ENCODE measurements around the gene EPRS1.
"Not testable (repeated sequence)": the region's sequence is repeated elsewhere in the genome, so short reads cannot be mapped to it uniquely, and the experiment has no call there.

The EPRS1 gene

DNA sequence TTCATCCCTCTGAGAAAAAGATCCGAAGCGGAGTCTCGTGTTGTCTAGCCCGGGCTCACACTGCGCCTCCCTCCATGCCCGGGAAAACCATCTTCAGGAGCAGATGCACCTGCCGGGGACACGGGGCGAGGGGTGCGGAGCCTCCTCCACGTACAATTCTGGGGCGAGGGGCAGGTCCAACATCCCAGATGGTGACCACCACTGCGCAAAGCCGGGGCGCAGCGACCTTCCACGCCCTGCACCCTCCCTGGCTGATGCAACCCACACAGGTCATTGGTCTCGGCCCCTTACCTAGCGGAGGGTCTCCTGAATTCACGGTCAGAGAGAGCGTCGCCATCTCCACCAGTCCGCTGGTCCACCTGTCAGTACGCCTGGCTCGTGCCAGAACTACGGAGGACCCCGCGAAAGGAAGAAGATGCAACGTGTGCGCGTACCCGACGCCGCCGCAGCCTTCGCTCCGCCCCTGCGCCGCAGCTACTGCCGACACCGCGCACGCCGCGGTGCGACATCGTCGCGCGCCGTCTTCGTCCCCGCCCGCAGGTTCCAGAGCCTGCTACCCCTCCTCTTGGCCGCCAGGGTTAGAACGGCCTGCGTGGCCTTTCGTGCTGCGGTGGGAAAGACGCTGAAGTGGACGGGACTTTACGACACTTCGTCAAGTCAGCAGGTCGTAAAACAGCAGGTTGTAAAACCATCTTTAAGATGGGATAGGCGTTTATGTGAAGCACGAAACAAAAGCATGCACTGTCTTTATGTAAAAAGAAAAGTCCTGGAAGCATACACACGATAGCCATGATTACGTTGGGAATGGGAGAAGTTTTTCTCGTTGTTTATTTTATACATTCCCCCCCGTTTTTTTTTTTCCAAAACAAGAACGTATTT lies at the start of gene EPRS1:
EPRS1 (minus strand) TSS at position 454 of the 879 bp plus-strand sequence; CDS start at position 337, 117 bp downstream.
- peak; percentile 97 for DNase-seq (ENCODE audit: low spot score)

DNA sequence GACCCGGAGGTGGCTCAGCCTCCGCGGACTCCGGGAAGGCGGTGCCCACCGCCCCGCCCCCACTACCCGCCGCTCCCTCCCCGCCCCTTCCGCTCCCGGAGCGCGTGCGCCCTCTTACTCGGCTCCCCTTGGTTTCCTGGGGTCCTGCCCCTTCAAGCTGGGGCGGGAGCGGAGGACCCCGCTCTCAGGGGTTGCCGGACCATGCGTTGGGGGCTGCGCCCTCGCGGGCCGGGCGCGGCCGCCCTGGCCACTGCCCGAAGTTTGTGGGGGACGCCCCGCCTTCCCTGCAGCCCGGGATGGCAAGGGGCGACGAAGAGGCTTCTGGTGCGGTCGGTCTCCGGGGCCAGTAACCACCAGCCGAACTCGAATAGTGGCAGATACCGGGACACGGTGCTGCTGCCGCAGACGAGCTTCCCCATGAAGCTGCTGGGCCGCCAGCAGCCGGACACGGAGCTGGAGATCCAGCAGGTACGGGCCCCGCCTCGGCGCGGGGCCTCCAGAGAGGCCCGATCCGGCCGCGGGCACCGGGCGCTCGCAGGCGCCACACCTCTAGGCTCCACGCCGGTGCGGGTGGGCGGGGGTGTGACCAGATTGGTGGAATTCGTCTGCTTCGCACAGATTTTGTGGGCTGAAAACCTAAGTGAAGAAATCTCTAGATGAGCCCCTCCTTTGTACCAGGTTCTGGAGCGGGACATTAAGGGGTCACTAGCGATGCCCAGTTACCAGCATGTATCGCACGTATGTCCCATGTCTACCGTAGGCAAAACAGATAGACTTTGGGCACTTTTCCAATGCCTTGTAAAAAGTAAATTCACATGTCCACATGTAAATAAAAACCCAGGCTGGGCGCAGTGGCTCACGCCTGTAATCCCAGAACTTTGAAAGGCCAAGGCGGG lies 48.0 kb upstream of the EPRS1 start, which contains the start of gene IARS2:
IARS2 (plus strand) TSS at position 117 of the 896 bp plus-strand sequence; CDS start at position 202, 85 bp downstream.
- peak; percentile 95 for DNase-seq (ENCODE audit: low spot score)

DNA sequence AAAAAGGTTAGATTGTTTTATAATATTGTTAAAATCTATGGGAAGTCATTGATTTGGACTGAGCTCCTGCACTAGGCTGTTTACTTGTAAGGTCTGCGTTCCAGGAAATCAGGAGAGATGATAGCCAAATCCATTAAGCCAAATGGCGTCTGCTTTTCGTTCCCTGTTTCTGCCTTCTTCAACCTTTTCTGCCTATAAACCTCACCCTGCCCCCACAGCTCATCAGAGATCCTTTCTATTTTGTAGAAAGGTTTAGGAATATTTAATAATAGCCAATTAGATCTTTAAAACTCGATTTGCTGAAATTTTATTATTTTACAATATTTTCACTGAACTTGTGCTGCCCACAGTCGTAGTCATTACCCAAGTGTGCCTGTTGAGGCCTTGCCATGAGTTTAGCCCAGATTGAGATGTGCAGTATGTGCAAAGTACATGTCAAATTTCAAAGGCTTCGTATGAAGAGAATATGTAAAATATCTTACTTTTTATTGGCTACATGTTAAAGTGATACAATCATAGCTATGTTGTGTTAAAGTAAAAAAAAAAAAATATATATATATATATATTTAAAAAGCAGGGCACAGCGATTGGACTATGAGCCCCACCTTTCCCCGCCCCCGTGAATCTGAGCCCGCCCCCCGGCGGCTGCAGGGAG lies 47.2 kb upstream of the EPRS1 start:
- no peak for DNase-seq (ENCODE audit: low spot score)

DNA sequence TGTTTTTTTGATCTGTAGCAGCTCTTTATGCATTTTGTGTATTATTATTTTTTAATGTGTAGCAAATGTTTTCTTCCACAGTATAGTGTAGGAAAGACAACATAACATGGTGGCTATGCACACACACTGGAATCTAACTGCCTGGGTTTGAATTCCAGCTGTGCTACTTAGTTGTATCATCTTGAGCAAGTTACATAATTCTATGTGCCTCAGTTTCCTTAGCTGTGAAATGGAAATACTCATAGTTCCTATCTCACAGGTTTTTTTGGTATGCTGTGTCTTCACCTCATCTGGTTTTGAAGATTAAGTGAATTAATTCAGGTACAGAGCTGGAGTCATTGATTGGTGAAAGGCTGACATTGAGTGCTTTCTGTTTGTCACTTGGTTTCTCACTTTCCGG lies 46.4 kb upstream of the EPRS1 start:
- no peak for DNase-seq (ENCODE audit: low spot score)

DNA sequence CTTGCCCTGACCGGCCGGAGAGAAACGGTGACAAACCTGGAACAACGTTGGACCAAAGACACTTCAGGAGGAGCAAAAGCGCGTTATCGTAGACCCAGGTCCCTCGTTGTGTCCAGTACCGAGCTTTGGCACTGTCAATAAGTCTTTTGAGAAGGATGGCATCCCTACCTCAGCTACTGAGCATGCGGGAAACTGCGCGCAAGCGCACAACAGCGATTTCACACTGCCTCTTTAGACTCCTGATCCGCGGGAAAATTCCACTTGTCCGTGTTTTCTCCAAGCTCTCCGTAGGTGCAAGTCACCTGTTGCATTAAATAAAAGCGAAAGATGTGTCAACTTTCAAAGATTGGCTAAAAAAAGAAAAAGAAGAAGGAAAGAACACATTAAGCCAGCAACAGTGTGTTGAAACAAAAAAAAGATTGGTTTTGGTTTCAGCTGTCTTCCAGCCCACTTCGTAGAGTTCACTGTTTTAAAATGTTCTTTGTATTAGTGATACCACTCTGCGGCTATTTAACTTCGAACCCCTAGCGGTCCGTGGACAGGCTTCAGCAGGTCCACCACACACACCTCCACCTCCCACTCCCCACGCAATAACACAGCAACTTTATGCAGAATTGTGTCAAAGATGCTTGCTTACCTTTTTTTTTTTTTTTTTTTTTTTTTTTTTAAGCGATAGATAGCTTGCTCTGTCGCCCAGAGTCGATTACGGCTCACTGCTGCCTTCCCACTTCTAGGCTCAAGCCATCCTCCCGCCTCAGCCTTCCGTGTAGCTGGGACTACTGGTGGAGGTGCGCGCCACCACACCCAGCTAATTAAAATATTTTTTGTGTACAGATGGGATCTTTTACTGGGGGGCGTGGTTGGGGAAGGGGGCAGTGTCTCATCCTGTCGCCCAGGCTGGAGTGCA lies 43.6 kb upstream of the EPRS1 start, which contains the start of gene BPNT1:
BPNT1 (minus strand) TSS at position 139 of the 907 bp plus-strand sequence. CDS start 9,942 bp downstream, outside the sequence.
- peak; percentile 97 for DNase-seq (ENCODE audit: low spot score)

DNA sequence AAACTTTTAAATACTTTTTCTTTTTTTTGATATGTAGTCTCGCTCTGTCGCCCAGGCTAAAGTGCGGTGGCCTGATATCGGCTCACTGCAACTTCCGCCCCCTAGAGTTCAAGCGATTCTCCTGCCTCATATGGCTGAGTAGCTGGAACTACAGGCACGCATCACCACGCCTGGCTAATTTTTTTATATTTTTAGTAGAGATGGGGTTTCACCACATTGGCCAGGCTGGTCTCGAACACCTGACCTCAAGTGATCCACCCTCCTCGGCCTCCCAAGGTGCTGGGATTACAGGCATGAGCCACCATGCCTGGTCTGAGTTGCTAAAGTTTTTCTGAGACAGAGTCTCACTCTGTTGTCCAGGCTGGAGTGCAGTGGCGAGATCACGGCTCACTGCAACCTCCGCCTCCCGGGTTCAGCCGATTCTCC lies 40.0 kb upstream of the EPRS1 start:
- not testable (repeated sequence) for DNase-seq (ENCODE audit: low spot score)

DNA sequence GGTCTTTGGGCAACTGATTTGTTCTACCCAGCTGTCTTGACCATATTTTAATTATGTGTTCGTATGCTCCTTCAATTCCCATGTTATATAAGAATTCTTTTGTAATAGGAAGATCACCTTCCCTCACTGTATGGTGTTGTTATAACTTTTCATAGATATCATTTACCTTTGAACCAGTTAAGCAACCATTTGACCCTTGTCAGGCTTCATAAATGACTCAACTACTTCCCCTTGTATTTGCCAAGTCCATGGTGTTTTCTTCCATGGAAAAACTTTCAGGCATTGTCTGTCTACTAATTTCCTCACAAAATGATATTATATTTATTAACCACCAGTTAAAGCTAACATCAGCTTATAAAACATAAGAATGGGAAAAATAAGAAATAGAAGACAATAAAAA lies 38.2 kb upstream of the EPRS1 start:
- DNase-seq (ENCODE audit: low spot score): no peak

DNA sequence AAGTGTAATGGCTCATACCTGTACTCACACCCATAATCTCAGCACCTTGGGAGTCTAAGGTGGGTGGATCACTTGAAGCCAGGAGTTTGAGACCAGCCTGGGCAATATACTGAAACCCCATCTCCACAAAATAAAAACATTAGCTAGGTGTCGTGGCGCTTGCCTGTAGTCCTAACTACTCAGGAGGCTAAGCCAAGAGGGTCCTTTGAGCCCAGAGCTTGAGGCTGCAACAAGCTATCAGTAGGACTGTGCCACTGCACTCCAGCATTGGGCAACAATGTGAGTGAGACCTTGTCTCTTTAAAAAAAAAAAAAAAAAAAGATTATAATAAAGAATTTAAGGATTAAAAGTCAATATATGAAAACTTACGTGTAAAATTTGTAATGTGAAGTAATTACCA lies 31.6 kb upstream of the EPRS1 start:
- no peak for DNase-seq (ENCODE audit: low spot score)

DNA sequence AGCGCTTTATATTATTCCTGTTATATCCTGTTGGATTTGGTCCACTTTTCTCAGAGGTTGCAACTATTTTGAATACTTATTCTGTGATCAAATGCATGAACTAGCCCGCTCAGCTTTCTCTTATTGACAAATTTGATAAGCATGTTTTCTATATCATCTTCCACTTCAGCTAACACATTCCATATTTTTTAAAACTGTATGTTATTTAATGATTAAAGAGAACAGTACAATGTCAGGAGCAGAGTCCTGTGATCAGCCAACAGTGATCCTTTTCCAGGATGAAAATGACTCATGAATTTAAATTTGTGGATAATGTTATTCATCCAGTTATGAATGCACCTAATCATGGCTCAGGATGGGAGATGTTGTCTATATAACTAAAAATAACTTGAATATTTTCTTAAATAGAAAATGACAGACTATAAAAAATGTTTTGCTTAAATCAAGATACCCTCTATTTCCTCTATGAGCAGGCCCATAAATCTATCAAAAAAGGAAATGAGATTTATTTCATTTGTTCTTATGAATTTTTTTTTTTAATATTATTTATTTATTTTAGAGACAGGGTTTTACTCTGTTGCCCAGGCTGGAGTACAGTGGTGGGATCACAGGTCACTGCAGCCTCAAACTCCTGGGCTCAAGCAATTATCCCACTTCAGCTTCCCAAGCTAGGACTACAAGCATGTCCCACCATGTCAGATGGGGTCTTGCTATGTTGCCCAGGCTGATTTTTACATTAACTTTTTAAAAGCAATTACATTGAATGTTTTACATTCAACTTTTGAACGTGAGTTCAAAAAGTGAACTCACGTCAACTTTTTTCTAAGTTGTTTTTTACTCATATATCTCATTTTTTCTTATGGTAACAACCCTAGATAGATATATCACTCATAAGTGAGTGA lies 30.8 kb upstream of the EPRS1 start:
- DNase-seq (ENCODE audit: low spot score): no peak

DNA sequence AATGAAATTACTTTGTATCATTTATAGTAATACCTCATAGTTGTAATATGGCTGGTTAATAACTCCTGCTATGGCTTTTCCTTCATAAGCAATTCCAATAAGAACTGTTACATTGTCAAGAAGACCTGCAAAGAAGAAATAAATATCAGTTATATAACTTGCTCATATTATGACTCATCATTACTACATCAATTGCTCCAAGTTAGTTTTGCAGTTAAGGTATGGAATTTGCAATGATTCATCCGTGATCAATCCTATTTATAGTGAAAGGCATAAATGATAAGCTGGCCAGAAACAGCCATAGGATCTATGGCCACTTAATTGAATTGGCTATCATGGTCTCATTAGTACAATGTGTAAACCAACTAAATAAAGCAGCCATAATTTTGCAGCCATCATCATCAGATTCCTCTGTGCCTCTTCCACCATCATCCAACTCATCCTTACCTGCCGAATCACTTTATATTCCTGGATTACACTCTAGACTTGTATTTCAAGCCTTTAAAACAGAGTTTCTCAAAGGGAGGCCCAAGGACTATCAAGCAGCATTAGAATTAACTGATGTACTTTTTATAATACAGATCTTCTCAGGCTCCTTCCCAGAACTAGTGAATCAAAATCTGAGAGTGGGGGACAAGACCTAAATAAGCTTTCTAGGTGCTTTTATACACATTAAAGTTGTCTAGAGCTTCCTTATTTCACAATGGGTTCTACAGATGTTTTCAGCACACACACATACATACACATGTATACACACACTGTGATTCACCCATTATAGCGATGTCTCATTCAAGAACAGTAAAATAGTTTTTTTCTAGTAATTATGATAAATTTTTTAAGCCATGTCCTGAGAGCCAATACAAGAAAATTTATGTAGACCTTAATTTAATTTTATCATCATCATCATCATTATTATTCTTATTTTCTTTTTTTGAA lies 21.2 kb upstream of the EPRS1 start:
- no peak for DNase-seq (ENCODE audit: low spot score)

DNA sequence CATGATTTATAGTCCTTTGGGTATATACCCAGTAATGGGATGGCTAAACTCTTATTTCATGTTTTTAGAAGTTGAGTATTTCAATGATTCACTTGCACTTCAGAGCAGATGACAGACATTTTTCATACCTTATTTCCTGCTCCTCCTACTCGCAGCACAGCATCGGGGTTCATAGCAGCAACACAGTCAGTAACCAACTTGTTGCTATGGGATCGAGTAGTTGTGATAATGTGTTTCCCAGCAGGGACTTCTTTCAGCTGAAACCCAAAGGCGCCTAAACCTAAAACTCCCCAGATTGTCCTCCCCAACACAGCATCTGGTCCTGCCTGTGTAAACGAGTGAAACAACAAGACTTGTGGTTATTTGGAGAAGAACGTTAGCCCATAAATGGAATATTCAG lies 16.3 kb upstream of the EPRS1 start:
- no peak for DNase-seq (ENCODE audit: low spot score)

DNA sequence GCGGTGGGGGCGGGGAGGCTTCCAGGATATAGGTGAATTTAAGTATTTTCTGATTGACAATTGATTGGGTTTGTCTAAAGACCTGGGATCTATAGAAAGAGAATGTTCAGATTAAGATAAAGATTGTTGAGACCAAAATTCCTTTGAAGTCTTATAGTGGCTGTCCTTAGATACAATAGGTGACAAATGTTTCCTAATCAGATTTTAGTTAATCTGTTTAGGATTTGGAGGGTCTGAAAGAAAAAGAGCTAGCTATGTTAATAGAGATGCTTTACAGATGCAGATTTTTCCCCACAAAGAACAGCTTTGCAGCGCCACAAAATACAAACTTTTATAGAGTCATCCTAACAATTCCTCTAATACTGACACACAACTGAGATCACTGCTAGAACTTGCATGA lies 14.6 kb upstream of the EPRS1 start:
- DNase-seq (ENCODE audit: low spot score): no peak

DNA sequence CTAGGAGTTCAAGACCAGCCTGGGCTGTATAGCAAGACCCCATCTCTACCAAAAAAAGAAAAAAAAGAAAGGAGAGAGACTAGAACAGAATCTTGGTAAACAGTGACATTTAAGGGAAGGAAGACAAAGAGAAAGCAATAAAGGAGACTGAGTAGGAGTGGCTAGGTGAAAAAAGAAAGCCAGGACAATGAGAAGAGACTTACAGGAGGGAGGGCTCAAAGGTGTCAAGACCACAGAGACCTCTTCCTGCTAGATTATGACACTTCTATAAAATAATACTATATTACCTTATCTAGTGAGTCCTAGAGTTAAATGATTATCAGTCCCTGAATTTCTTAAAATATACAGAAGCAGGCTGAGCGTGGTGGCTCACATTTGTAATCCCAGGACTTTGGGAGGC lies 10.1 kb upstream of the EPRS1 start:
- no peak for DNase-seq (ENCODE audit: low spot score)

DNA sequence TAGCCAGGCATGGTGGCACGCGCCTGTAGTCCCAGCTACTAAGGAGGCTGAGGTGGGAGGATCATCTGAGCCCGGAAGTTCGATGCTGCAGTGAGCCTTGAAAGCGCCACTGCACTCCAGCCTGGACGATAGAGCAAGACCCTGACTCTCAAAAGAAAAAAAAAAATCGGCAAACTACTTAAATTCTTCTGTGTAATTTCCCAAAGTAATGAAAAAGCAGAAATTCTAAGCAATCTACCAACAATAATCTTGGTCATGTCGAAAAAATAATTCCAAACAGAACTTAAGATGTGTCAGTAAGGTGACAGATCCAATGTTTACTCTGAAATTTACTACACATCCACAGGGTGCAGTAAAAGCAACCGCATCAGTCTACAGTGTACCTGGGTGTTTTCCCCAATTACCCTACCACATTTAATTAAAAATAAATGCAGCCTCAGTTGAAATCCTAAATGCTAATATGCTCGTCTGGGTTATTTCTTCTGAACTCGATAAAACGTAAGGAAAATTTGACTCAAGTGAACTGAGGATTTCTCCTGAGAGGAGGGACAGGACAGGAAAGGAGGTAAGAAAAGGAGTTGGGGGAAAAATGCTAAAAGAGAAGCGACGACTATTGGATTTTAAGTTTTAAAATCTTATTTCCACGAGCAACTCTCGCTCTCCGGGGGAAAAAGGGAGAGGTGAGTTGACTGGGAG lies 801 bp downstream of the EPRS1 start:
- DNase-seq (ENCODE audit: low spot score): no peak

DNA sequence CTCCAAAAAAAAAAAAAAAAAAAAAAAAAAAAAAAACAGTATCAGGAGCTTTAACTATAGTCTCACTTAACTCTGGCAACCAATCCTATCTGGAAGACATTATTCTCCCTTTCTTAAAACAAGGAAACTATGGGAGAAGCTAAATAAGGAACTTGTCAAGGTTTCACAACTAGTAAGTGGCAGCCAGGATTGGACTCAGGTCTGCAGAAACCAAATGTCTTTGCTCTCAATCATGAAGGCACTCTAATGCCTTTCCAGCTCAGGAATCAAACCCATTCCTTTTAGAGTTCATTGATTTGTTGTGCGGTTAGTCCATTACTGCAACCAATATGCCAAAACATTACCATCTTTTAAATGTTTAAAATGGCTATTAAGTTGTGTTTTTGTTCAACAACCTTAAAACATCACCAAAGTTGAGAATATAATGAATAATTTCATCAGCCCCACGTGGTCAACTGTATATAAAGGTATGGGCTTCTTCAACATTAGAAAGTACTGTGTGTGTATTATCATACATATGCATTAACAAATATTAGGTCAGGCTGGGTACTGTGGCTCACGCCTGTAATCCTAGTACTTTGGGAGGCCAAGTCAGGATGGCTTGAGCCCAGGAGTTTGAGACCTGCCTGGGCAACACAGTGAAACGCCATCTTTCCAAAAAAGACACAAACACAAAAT lies 1.5 kb downstream of the EPRS1 start:
- no peak for DNase-seq (ENCODE audit: low spot score)

DNA sequence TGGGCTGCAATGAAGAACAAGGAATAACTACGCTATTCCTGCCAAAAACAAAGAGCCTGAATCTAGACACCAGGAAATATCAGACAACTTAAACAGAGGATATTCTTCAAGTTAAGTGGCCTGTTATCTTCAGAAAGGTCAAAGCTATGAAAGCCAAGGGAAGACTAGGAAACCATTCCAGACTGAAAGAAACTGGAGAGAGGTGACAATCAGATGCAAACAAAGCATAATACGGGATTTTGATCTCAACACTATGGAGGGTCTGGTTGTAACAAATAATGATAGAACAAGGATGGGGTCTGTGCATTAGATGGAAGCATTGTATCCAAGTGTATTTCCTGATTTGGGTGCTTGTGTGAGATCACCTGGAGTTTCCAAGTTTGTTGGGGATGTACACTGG lies 2.7 kb downstream of the EPRS1 start:
- no peak for DNase-seq (ENCODE audit: low spot score)

DNA sequence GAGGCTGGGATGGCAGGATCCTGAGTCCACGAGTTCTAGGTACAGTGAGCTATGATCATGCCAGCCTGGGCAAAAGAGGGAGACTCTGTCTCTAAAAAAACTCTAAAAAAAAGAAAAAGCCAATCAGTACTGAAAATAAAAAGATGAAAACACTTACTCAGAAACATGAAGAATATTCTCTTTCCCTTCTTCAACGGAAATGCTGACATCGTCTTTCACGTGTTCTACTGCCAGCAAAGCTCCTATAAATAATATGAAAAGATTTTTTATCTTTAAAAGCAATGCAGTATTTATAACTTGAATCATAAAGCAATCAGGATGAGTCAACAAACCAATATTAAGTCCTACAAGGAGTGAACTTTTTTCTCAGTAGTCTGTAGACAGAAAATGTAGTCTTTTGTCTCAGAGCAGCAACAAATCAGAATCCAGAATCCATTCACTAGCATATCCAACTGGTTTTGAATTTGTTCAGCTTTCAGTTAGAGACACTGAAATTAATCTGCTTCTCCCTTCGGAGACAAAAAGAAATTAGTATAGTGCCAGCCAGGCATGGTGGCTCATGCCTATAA lies 6.2 kb downstream of the EPRS1 start:
- DNase-seq (ENCODE audit: low spot score): no peak

Data from AG08395 (cell line).